H1 (cell line): ENCODE data around the gene TSEN34. TPM values are rescaled to one million over a fixed set of nuclear protein-coding genes. Genes with fewer than 3 reads are reported as not detected.

ENCODE experiments used
- CTCF ChIA-PET: fragments of 300-600 bp; sonication (Branson Sonifier 250); formaldehyde crosslinking; loops from one replicate; lab custom pipeline; 2021; ENCODE audit not compliant: partially characterized antibody; lab: Charles Lee
- POLR2A ChIA-PET: fragments of 300-600 bp; sonication (Branson Sonifier 250); formaldehyde crosslinking; loops from one replicate; lab custom pipeline; 2021; ENCODE audit warnings: inconsistent platforms; ENCODE audit not compliant: partially characterized antibody; lab: Charles Lee
- DNase-seq, 2 experiments: peaks; one replicate each; pipeline versions ENCODE4 v3.0.0 to v3.0.0-alpha.2; 2010 to 2022; ENCODE audit warnings: low spot score in 2 of 2, low read depth in 1 of 2, mixed read lengths in 1 of 2
- FAIRE-seq: peaks from 2 replicates; lab custom pipeline; 2011; peaks lifted over from hg19 to GRCh38; lab: Jason Lieb, UNC
- H2AFZ ChIP-seq: 2 replicates; pipeline ENCODE4 v1.8.1; 2012; ENCODE audit warnings: low read length, inconsistent platforms
- H2AK5ac ChIP-seq: 2 replicates; pipeline ENCODE4 v1.6.1; 2013; ENCODE audit warnings: low read depth, low read length
- H2BK120ac ChIP-seq: replicated peaks from 2 replicates; pipeline ENCODE3; 2013; ENCODE audit warnings: low read depth, low read length, inconsistent platforms
- H2BK12ac ChIP-seq: 2 replicates; pipeline ENCODE4 v1.6.1; 2013; ENCODE audit warnings: low read depth, low read length
- H2BK15ac ChIP-seq: 2 replicates; pipeline ENCODE4 v1.6.1; 2013; ENCODE audit warnings: low read length
- H2BK20ac ChIP-seq: 2 replicates; pipeline ENCODE4 v1.6.1; 2013; ENCODE audit warnings: low read length
- H2BK5ac ChIP-seq: 2 replicates; pipeline ENCODE4 v1.6.1; 2013; ENCODE audit warnings: low read depth, low read length
- H3K14ac ChIP-seq: 2 replicates; pipeline ENCODE4 v1.6.1; 2013; ENCODE audit warnings: inconsistent platforms; ENCODE audit not compliant: insufficient read length
- H3K18ac ChIP-seq: 2 replicates; pipeline ENCODE4 v1.6.1; 2013; ENCODE audit warnings: low read length; ENCODE audit errors: extremely low read depth
- H3K23ac ChIP-seq: 2 replicates; pipeline ENCODE4 v1.6.1; 2013; ENCODE audit warnings: inconsistent platforms; ENCODE audit not compliant: insufficient read length
- H3K23me2 ChIP-seq: 2 replicates; pipeline ENCODE4 v1.6.1; 2013; ENCODE audit warnings: low read depth, low read length
- H3K27ac ChIP-seq: 2 replicates; pipeline ENCODE4 v1.6.1; 2011; ENCODE audit warnings: low read depth, low read length, inconsistent platforms
- H3K27me3 ChIP-seq, 4 experiments: replicated peaks in 1 of 4; 1 replicate in 1 of 4; 2 replicates in 3 of 4; pipeline versions ENCODE4 v1.6.1 to v1.8.1; 2011 to 2013; ENCODE audit warnings: low read length in 3 of 4, mild to moderate bottlenecking in 3 of 4, inconsistent platforms in 2 of 4, mixed read lengths in 2 of 4, moderate library complexity in 1 of 4; ENCODE audit not compliant: control insufficient read depth in 3 of 4, insufficient read depth in 3 of 4; ENCODE audit errors: extremely low read depth in 1 of 4
- H3K36me3 ChIP-seq, 4 experiments: 2 replicates each; pipeline versions ENCODE4 v1.6.1 to v1.8.1; 2011 to 2013; ENCODE audit warnings: mild to moderate bottlenecking in 4 of 4, low read length in 3 of 4, moderate library complexity in 2 of 4, control low read depth in 1 of 4, inconsistent platforms in 1 of 4; ENCODE audit not compliant: insufficient read depth in 4 of 4, control insufficient read depth in 2 of 4
- H3K4ac ChIP-seq: replicated peaks from 2 replicates; pipeline ENCODE3; 2013; ENCODE audit warnings: low read length, low read depth, mixed read lengths, inconsistent platforms; ENCODE audit not compliant: insufficient read length
- H3K4me1 ChIP-seq, 4 experiments: replicated peaks in 1 of 4; 1 replicate in 1 of 4; 2 replicates in 3 of 4; pipeline versions ENCODE4 v1.6.1 to v1.8.1; 2011 to 2013; ENCODE audit warnings: low read length in 3 of 4, inconsistent platforms in 2 of 4, mixed read lengths in 1 of 4; ENCODE audit not compliant: insufficient read depth in 4 of 4, control insufficient read depth in 3 of 4
- H3K4me2 ChIP-seq, 2 experiments: 2 replicates each; pipeline versions ENCODE4 v1.6.1 to v1.8.1; 2011 to 2013; ENCODE audit warnings: low read depth in 2 of 2, low read length in 2 of 2, control low read depth in 1 of 2, inconsistent platforms in 1 of 2, mild to moderate bottlenecking in 1 of 2; ENCODE audit not compliant: insufficient read depth in 1 of 2
- H3K4me3 ChIP-seq, 4 experiments: fragments of 200-600, 300-600 bp in 1 of 4; sonication (generic), shearing (Covaris generic), sonication (Bioruptor Twin) in 1 of 4; 2 replicates each; pipeline versions ENCODE4 v1.5.1 to v1.8.1; 2011 to 2016; ENCODE audit warnings: low read length in 4 of 4, low read depth in 3 of 4, control low read depth in 2 of 4, inconsistent platforms in 2 of 4, mild to moderate bottlenecking in 2 of 4, mixed read lengths in 1 of 4, moderate library complexity in 1 of 4; ENCODE audit not compliant: insufficient read depth in 2 of 4; ENCODE audit errors: extremely low read depth in 1 of 4
- H3K56ac ChIP-seq: replicated peaks from 2 replicates; pipeline ENCODE3; 2013; ENCODE audit warnings: low read depth, mild to moderate bottlenecking, mixed read lengths, low read length, inconsistent platforms; ENCODE audit not compliant: insufficient read length
- H3K79me1 ChIP-seq: 2 replicates; pipeline ENCODE4 v1.6.1; 2013; ENCODE audit warnings: low read depth, low read length, control low read depth
- H3K79me2 ChIP-seq, 2 experiments: 2 replicates each; pipeline versions ENCODE4 v1.6.1 to v1.8.1; 2012 to 2013; ENCODE audit warnings: low read length in 2 of 2, mild to moderate bottlenecking in 2 of 2, inconsistent platforms in 1 of 2; ENCODE audit not compliant: insufficient read depth in 2 of 2, control insufficient read depth in 1 of 2
- H3K9ac ChIP-seq, 4 experiments: replicated peaks in 1 of 4; 1 replicate in 1 of 4; 2 replicates in 3 of 4; pipeline versions ENCODE4 v1.6.1 to v1.8.1; 2011 to 2013; ENCODE audit warnings: low read depth in 3 of 4, low read length in 3 of 4, control low read depth in 2 of 4, mild to moderate bottlenecking in 2 of 4, moderate library complexity in 2 of 4, inconsistent platforms in 1 of 4; ENCODE audit errors: extremely low read depth in 1 of 4
- H3K9me3 ChIP-seq, 2 experiments: 2 replicates each; pipeline versions ENCODE4 v1.6.1 to v1.8.1; 2012 to 2013; ENCODE audit warnings: mild to moderate bottlenecking in 2 of 2, moderate library complexity in 2 of 2, control low read depth in 1 of 2, inconsistent platforms in 1 of 2, low read depth in 1 of 2, low read length in 1 of 2, mixed read lengths in 1 of 2; ENCODE audit not compliant: insufficient read depth in 2 of 2
- H4K20me1 ChIP-seq, 2 experiments: replicated peaks in 1 of 2; 2 replicates each; pipeline versions ENCODE3 to v1.8.1; 2011 to 2013; ENCODE audit warnings: inconsistent platforms in 2 of 2, low read length in 2 of 2, mild to moderate bottlenecking in 1 of 2; ENCODE audit not compliant: insufficient read depth in 2 of 2, control insufficient read depth in 1 of 2
- H4K5ac ChIP-seq: 2 replicates; pipeline ENCODE4 v1.6.1; 2013; ENCODE audit warnings: low read length, low read depth, mixed read lengths, inconsistent platforms; ENCODE audit not compliant: insufficient read length
- H4K8ac ChIP-seq: 2 replicates; pipeline ENCODE4 v1.8.0; 2013; ENCODE audit warnings: mild to moderate bottlenecking, moderate library complexity, low read length, inconsistent platforms; ENCODE audit not compliant: insufficient read depth; ENCODE audit errors: extremely low read depth
- H4K91ac ChIP-seq: replicated peaks from 2 replicates; pipeline ENCODE3; 2013; ENCODE audit warnings: low read length, mixed read lengths, inconsistent platforms; ENCODE audit not compliant: insufficient read length
- CTBP2 ChIP-seq: IDR thresholded peaks from 2 replicates; pipeline ENCODE4 v1.7.0; 2011; ENCODE audit warnings: borderline replicate concordance, mild to moderate bottlenecking, moderate library complexity, mixed read lengths, low read length; ENCODE audit not compliant: insufficient read depth, insufficient read length
- HDAC2 ChIP-seq, 2 experiments: fragments of 300-600 bp in 1 of 2; sonication (generic) in 1 of 2; IDR thresholded peaks; 2 replicates each; pipeline ENCODE4 v1.6.1; 2011 to 2012; ENCODE audit warnings: low read depth in 2 of 2, low read length in 2 of 2, mild to moderate bottlenecking in 2 of 2, moderate library complexity in 2 of 2, borderline replicate concordance in 1 of 2, inconsistent platforms in 1 of 2
- JUND ChIP-seq: IDR thresholded peaks from 2 replicates; pipeline ENCODE4 v1.6.1; 2011; ENCODE audit warnings: mild to moderate bottlenecking, improper control_type of control experiment, low read length
- PHF8 ChIP-seq: fragments of 200-600 bp; sonication (generic); conservative IDR thresholded peaks from 2 replicates; pipeline ENCODE4 v1.7.1; 2012; ENCODE audit warnings: low read depth, mild to moderate bottlenecking, inconsistent platforms, low read length, moderate library complexity
- POU5F1 ChIP-seq: IDR thresholded peaks from 2 replicates; pipeline ENCODE4 v1.6.1; 2011; ENCODE audit warnings: low read depth, mild to moderate bottlenecking, low read length, moderate library complexity
- RFX5 ChIP-seq: IDR thresholded peaks from 2 replicates; pipeline ENCODE4 v1.6.1; 2011; ENCODE audit warnings: low read depth, low read length, improper control_type of control experiment, borderline replicate concordance
- RNF2 ChIP-seq: fragments of 200-900, 300-1000 bp; sonication (generic); IDR thresholded peaks from 2 replicates; pipeline ENCODE4 v1.7.1; 2016; ENCODE audit warnings: borderline replicate concordance, low read depth, mild to moderate bottlenecking, antibody characterized with exemption, low read length; ENCODE audit not compliant: poor library complexity, severe bottlenecking; ENCODE audit errors: missing control alignments
- SIN3A ChIP-seq, 2 experiments: IDR thresholded peaks in 1 of 2; conservative IDR thresholded peaks in 1 of 2; 2 replicates each; pipeline ENCODE4 v1.6.1; 2011 to 2012; ENCODE audit warnings: low read length in 2 of 2, improper control_type of control experiment in 1 of 2, low read depth in 1 of 2, mild to moderate bottlenecking in 1 of 2
- SIX5 ChIP-seq: IDR thresholded peaks from 2 replicates; pipeline ENCODE4 v1.6.1; 2011; ENCODE audit warnings: mild to moderate bottlenecking, low read depth, low read length
- SP2 ChIP-seq: IDR thresholded peaks from 2 replicates; pipeline ENCODE4 v1.6.1; 2012; ENCODE audit warnings: mild to moderate bottlenecking, low read length, inconsistent platforms
- TEAD4 ChIP-seq: IDR thresholded peaks from 2 replicates; pipeline ENCODE4 v1.6.1; 2012; ENCODE audit warnings: low read depth, low read length, inconsistent platforms, mixed read lengths
- WGBS, 2 experiments: shearing (Covaris generic) in 1 of 2; methylation state at CpG; one replicate each; pipeline versions ENCODE4 v1.1.6 to v1.1.7; 2013 to 2015; ENCODE audit warnings: low lambda C conversion rate in 2 of 2, mixed read lengths in 2 of 2, inconsistent platforms in 1 of 2, low coverage in 1 of 2, missing lambda C conversion rate in 1 of 2; ENCODE audit not compliant: insufficient replicate concordance in 2 of 2, insufficient coverage in 1 of 2, insufficient read length in 1 of 2; ENCODE audit errors: extremely low coverage in 1 of 2, missing lambda C conversion rate in 1 of 2; 5-methylcytosine and 5-hydroxymethylcytosine counted together
- polyA plus RNA-seq, 7 experiments: library from polyadenylated mRNA; depleted of rRNA in 3 of 7; stranded (reverse) in 5 of 7; unstranded in 2 of 7; fragments of >200 nt in 5 of 7; fragments of 200-250 nt in 2 of 7; gene quantifications; 1 replicate in 5 of 7; 2 replicates in 1 of 7; 4 replicates in 1 of 7; pipeline versions ENCODE4 v1.2.1 to v1.2.3, GENCODE V29; 2011 to 2013; ENCODE audit warnings: missing spikeins in 2 of 7, mixed read lengths in 2 of 7
- total RNA-seq: library from RNA; stranded (reverse); fragmentation: NEBNext Ultra II Directional; extraction: Animal tissue kit (Norgen Biotek cat#: 25700); gene quantifications from 2 replicates; pipeline ENCODE4 v1.2.1, GENCODE V29; 2021

TSEN34 gene
- total and polyA plus RNA-seq, 2 of the 8 experiments (the other 6 are each of a cell fraction or from before 2014, with no cell fraction given), result 22.5 to 52.3 TPM

DNA sequence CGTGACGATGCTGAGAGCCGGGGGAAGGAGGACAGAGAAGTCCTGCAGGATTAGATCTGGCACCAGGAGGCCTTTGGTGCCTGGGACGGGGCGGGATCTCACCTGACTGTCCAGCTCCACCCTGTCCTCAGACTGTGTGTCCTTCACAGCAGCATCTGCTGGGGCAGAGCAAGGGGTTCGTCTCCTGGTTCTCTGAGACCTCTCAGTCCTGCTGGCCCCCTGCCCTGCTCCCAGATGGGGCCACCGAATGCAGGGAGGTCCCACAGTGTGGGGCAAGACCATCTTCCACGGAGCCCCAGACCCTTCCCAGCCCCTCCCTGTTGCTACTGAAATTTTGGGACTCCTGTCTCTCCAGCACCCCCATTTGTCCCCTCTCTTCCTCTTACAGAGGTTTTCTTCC lies 27.2 kb downstream of the TSEN34 start:
- ChIA-PET CTCF (no interaction called here), POLR2A (interaction anchor here (2.9 to 23.4 kb wide), 2 partner anchors 11 to 29 kb away, joined by 34 to 909 read pairs; partner anchors contain the start of genes MBOAT7, RPS9 and TSEN34)
- Histone ChIP-seq H3K18ac (no peak overlapping the region), H3K79me1 (no peaks in the 10 kb centered on the region), H4K5ac (no peak overlapping the region), H3K4me1 (peaks cover 0 to 1% (median 0%) of the 10 kb centered on the region in 4 experiments; a peak in 2 of 7 replicates), H4K20me1 (no peaks in the 10 kb centered on the region), H3K36me3 (no peaks in the 10 kb centered on the region), H3K4me3 (no peak overlapping the region), H3K23ac (no peak overlapping the region), H4K91ac (no peak overlapping the region), H3K27me3 (no peaks in the 10 kb centered on the region), H2BK12ac (no peak overlapping the region), H3K14ac (no peak overlapping the region), H2BK120ac (no peak overlapping the region), H3K4ac (no peak overlapping the region), H3K27ac (no peak overlapping the region), H3K79me2 (no peaks in the 10 kb centered on the region), H2AFZ (no peak overlapping the region), H2BK15ac (no peak overlapping the region), H3K9me3 (no peaks in the 10 kb centered on the region), H3K9ac (no peak overlapping the region), H3K23me2 (no peaks in the 10 kb centered on the region), H4K8ac (peak overlapping the region; percentile 57; the same call in 1 of the 2 replicates), H2BK5ac (no peak overlapping the region), H3K56ac (no peak overlapping the region), H2BK20ac (no peak overlapping the region), H2AK5ac (no peak overlapping the region), H3K4me2 (no peak overlapping the region)
- WGBS, 2 experiments, result 88% methylated on average over 7 of the region's 8 CpGs; no CpG with 5 or more reads in 1 of the 2 experiments
- no peak for FAIRE-seq
- DNase-seq, result no peak
- TF ChIP-seq SP2 (no peak), PHF8 (no peak), SIN3A (conservative IDR thresholded peaks at IDR 0.05 in 1 of 2, IDR thresholded peaks at IDR 0.05 in 1 of 2; ENCODE audit: low read depth in 1 of 2, low read length in 2 of 2) (no peak), RFX5 (no peak), HDAC2 (IDR thresholded peaks at IDR 0.05; ENCODE audit: borderline replicate concordance in 1 of 2, low read depth in 2 of 2, low read length in 2 of 2) (no peak), TEAD4 (no peak), POU5F1 (no peak), CTBP2 (no peak), JUND (no peak), RNF2 (no peak), SIX5 (no peak)
